Adrenal gland (tissue), 5 donors: ENCODE data around the gene GID4.

Source experiments
- POLR2A ChIP-seq, 2 donors: fragments of 450-650 bp; IDR thresholded peaks; one replicate each; pipeline ENCODE4 v1.6.1; 2017; ENCODE audit warnings: antibody characterized with exemption in 2 of 2, mild to moderate bottlenecking in 2 of 2, moderate library complexity in 1 of 2
- TF ChIP-seq, protein P1 (sequence below), 6 experiments: fragments of 450-650 bp in 4 of 6; fragments of 200-600 bp in 2 of 6; sonication (generic) in 1 of 6; IDR thresholded peaks; 1 replicate in 5 of 6; 2 replicates in 1 of 6; pipeline versions ENCODE4 v1.5.1 to v1.8.0; 2016 to 2021; ENCODE audit warnings: antibody characterized with exemption in 6 of 6, mild to moderate bottlenecking in 2 of 6, moderate library complexity in 1 of 6
- donor health status: DM: no; HTN: no; CAD: no.

DNA sequence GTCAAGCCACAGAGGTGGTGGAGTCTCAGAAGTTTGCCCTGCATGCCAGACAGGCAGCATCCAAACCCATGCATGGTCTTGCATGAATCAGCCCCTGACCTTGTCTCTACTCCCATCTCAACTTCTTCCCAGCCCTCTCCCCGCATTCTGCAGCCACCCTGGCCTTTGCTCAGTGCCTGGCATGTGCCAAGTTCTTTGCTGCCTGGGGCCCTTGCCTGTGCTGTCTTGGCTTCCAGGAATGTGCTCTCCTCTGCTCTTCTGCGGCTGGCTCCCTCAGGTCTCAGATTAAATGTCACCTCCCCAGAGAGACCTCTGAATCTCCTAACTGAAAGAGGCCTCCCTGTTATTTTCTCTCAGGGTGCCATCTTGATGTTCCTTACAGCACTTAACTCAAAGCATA lies 48.9 kb upstream of the GID4 start:
- TF ChIP-seq POLR2A (IDR thresholded peaks at IDR 0.05), result no peak
- TF ChIP-seq, protein P1, sequence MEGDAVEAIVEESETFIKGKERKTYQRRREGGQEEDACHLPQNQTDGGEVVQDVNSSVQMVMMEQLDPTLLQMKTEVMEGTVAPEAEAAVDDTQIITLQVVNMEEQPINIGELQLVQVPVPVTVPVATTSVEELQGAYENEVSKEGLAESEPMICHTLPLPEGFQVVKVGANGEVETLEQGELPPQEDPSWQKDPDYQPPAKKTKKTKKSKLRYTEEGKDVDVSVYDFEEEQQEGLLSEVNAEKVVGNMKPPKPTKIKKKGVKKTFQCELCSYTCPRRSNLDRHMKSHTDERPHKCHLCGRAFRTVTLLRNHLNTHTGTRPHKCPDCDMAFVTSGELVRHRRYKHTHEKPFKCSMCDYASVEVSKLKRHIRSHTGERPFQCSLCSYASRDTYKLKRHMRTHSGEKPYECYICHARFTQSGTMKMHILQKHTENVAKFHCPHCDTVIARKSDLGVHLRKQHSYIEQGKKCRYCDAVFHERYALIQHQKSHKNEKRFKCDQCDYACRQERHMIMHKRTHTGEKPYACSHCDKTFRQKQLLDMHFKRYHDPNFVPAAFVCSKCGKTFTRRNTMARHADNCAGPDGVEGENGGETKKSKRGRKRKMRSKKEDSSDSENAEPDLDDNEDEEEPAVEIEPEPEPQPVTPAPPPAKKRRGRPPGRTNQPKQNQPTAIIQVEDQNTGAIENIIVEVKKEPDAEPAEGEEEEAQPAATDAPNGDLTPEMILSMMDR (IDR thresholded peaks at IDR 0.05), result no peak
